Activated naive CD4-positive, alpha-beta T cell treated with anti-CD3 and anti-CD28 coated beads for 36 hours (primary cell): Measurements from ENCODE around the gene FAM107A. TPM values are rescaled to one million over a fixed set of nuclear protein-coding genes. Genes with fewer than 3 reads are reported as not detected.

Experiments used
- CTCF ChIA-PET: fragments of 350-600 bp; sonication (Branson Sonifier 250); formaldehyde crosslinking; loops from one replicate; lab custom pipeline; 2021; ENCODE audit warnings: antibody characterized with exemption; lab: Charles Lee
- DNase-seq: peaks from one replicate; pipeline ENCODE4 v3.0.0-alpha.2; 2020
- H3K27ac Mint-ChIP-seq: one replicate; pipeline ENCODE4 v1.8.0; 2021; ENCODE audit warnings: mild to moderate bottlenecking, mixed read lengths
- H3K27me3 Mint-ChIP-seq: one replicate; pipeline ENCODE4 v1.8.0; 2021; ENCODE audit warnings: low read depth, mixed read lengths
- H3K36me3 Mint-ChIP-seq: one replicate; pipeline ENCODE4 v1.8.0; 2021; ENCODE audit warnings: low read depth, mixed read lengths
- H3K4me1 Mint-ChIP-seq: one replicate; pipeline ENCODE4 v1.8.0; 2021; ENCODE audit warnings: low read depth, mixed read lengths
- H3K4me3 Mint-ChIP-seq: one replicate; pipeline ENCODE4 v1.8.0; 2021; ENCODE audit warnings: mild to moderate bottlenecking, moderate library complexity, mixed read lengths
- H3K9me3 Mint-ChIP-seq: one replicate; pipeline ENCODE4 v1.8.0; 2021; ENCODE audit warnings: mixed read lengths
- intact Hi-C: fragments of 100-400 bp; cut with micrococcal nuclease; formaldehyde crosslinking; loops from one replicate; pipeline ENCODE4 v1.15.1; 2023
- total RNA-seq, 2 experiments: library from RNA; stranded (reverse); gene quantifications; one replicate each; pipeline ENCODE4 v1.2.3, GENCODE V29; 2021

FAM107A gene
- total RNA-seq, 2 experiments from 2014 or later, result not detected

GRCh38 chr3:58564456-58565160, 12.6 kb downstream of the FAM107A start:
- Mint-ChIP-seq H3K9me3 (no peaks in the 10 kb centered on the region), H3K4me3 (no peak overlapping the region), H3K27ac (no peak overlapping the region), H3K36me3 (no peaks in the 10 kb centered on the region), H3K4me1 (peaks cover 4% of the 10 kb centered on the region), H3K27me3 (no peaks in the 10 kb centered on the region)
- no peak for DNase-seq
- CTCF ChIA-PET, result interaction anchor here (0.6 to 14.9 kb wide), 2 partner anchors 65 to 481 kb away, joined by 3 to 256 read pairs; no protein-coding TSS in a partner anchor
- intact Hi-C loops, result no loop called here

GRCh38 chr3:58564054-58564453, 13.1 kb downstream of the FAM107A start:
- Mint-ChIP-seq H3K27me3 (no peaks in the 10 kb centered on the region), H3K4me3 (no peak overlapping the region), H3K9me3 (no peaks in the 10 kb centered on the region), H3K36me3 (no peaks in the 10 kb centered on the region), H3K27ac (no peak overlapping the region), H3K4me1 (peaks cover 4% of the 10 kb centered on the region)
- CTCF ChIA-PET, result interaction anchor here (0.6 to 14.9 kb wide), 2 partner anchors 66 to 481 kb away, joined by 3 to 256 read pairs; no protein-coding TSS in a partner anchor
- no peak for DNase-seq
- intact Hi-C loops, result no loop called here

DNA sequence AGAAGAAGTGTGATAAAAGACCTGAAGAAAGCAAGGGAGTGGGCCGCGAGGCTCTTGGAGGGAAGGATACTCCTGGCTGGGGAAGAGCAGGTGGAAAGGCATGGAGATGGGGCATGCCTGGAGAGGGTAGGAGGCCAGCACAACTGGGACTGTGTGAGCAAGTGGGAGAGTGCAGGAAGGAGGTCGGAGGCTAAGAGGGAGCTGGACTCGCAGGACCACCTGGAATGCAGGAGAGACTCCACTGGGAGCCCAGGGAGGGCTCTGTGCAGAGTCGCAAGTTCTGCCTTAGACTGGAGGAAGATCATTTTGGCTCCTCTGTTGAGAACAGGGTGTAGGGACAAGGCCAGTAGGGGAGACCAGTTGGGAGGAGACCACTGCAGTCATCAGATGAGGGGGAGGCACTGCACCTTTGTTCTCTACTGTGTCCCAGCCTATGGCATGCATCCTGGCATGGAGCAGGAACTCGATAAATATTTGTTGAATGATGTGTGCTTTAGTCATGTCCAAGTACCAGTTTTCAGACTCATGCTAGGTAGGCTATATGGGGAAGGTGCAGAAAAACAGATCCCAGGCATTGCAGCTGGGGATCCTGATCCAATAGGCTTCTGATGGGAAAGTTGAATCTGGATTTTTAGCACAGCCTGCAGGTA, 13.7 kb downstream of the FAM107A start:
- no peak for DNase-seq
- Mint-ChIP-seq H3K27ac (no peak overlapping the region), H3K27me3 (no peaks in the 10 kb centered on the region), H3K4me1 (no peaks in the 10 kb centered on the region), H3K36me3 (no peaks in the 10 kb centered on the region), H3K4me3 (no peak overlapping the region), H3K9me3 (no peaks in the 10 kb centered on the region)
- intact Hi-C loops, result no loop called here
- CTCF ChIA-PET, result interaction anchor here (1.0 to 14.9 kb wide), 2 partner anchors 66 to 68 kb away, joined by 3 to 256 read pairs; no protein-coding TSS in a partner anchor

GRCh38 chr3:58562498-58562897, 14.7 kb downstream of the FAM107A start:
- Mint-ChIP-seq H3K4me1 (no peaks in the 10 kb centered on the region), H3K36me3 (no peaks in the 10 kb centered on the region), H3K27me3 (no peaks in the 10 kb centered on the region), H3K27ac (no peak overlapping the region), H3K9me3 (no peaks in the 10 kb centered on the region), H3K4me3 (no peak overlapping the region)
- DNase-seq, result no peak
- intact Hi-C loops, result no loop called here
- CTCF ChIA-PET, result interaction anchor here (1.0 kb wide), 1 partner anchor 69 kb away, joined by 3 read pairs; no protein-coding TSS in a partner anchor

DNA sequence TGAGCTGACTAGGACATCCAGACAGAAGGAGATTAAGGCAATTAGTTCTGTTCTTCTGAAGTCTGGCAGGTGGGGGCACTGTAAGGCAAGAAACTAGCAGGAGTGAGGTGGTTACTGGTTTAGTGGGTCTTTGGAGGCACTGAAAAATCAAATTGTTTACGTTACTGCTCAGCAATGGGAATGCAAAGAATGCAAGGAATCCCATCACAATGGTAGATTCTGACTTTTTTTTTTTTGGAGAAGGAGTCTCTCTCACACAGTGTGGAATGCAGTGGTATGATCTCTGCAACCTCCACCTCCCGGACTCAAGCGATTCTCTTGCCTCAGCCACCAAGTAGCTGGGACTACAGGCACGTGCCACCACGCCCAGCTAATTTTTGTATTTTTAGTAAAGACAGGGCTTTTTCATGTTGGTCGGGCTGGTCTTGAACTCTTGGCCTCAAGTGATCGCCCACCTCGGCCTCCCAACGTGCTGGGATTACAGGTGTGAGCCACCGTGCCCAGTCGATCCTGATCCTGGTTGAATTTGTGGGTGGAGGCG, 16.4 kb downstream of the FAM107A start:
- H3K4me3 Mint-ChIP-seq, result no peak overlapping the region
- no peaks in the 10 kb centered on the region for H3K27me3 Mint-ChIP-seq
- H3K27ac Mint-ChIP-seq, result no peak overlapping the region
- H3K4me1 Mint-ChIP-seq, result no peaks in the 10 kb centered on the region
- H3K9me3 Mint-ChIP-seq, result no peaks in the 10 kb centered on the region
- CTCF ChIA-PET, result interaction anchor here (0.6 to 1.9 kb wide), 6 partner anchors 9 to 652 kb away, joined by 3 to 5 read pairs (median 4); no protein-coding TSS in a partner anchor
- DNase-seq, result no peak
- no peaks in the 10 kb centered on the region for H3K36me3 Mint-ChIP-seq
- intact Hi-C loops, result no loop called here

DNA sequence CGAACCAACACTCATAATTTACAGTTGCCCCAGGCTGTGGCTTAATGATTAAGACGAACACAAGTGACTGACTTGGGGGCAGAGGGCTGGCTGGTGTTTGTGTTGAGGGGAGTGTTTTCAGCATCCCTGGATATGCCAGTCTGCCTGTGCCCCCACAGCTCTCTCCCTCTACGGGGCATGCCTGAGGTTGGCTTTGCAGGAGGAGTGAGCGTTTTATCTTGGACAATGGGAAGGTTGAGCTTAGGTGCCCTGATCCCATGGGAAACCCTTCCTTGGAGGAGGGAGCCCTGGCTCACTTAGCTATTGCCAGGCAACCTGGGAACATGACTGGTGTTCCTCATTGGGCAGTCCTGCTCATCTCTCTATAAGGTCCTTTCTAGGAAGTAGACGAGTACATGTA, 17.6 kb downstream of the FAM107A start:
- H3K4me1 Mint-ChIP-seq, result no peaks in the 10 kb centered on the region
- no peak overlapping the region for H3K4me3 Mint-ChIP-seq
- H3K27me3 Mint-ChIP-seq, result no peaks in the 10 kb centered on the region
- no peak overlapping the region for H3K27ac Mint-ChIP-seq
- no peaks in the 10 kb centered on the region for H3K36me3 Mint-ChIP-seq
- no peak for DNase-seq
- CTCF ChIA-PET, result interaction anchor here (0.6 to 1.9 kb wide), 4 partner anchors 10 to 89 kb away, joined by 3 to 5 read pairs (median 4); no protein-coding TSS in a partner anchor
- H3K9me3 Mint-ChIP-seq, result no peaks in the 10 kb centered on the region
- intact Hi-C loops, result no loop called here

GRCh38 chr3:58557491-58557890, 19.7 kb downstream of the FAM107A start:
- Mint-ChIP-seq H3K4me1 (no peaks in the 10 kb centered on the region), H3K27ac (no peak overlapping the region), H3K9me3 (no peaks in the 10 kb centered on the region), H3K36me3 (no peaks in the 10 kb centered on the region), H3K27me3 (no peaks in the 10 kb centered on the region), H3K4me3 (no peak overlapping the region)
- CTCF ChIA-PET, result interaction anchor here (0.7 to 5.3 kb wide), 3 partner anchors 11 to 221 kb away, joined by 3 to 29 read pairs (median 4); no protein-coding TSS in a partner anchor
- DNase-seq, result no peak
- intact Hi-C loops, result no loop called here

GRCh38 chr3:58556761-58557221, 20.4 kb downstream of the FAM107A start:
- Mint-ChIP-seq H3K4me3 (no peak overlapping the region), H3K27me3 (no peaks in the 10 kb centered on the region), H3K4me1 (no peaks in the 10 kb centered on the region), H3K36me3 (no peaks in the 10 kb centered on the region), H3K9me3 (peaks cover 3% of the 10 kb centered on the region), H3K27ac (no peak overlapping the region)
- CTCF ChIA-PET, result interaction anchor here (5.3 kb wide), 1 partner anchor 12 kb away, joined by 29 read pairs; no protein-coding TSS in a partner anchor
- intact Hi-C loops, result no loop called here
- DNase-seq, result no peak

GRCh38 chr3:58556001-58556400, 21.2 kb downstream of the FAM107A start:
- DNase-seq, result no peak
- Mint-ChIP-seq H3K27me3 (no peaks in the 10 kb centered on the region), H3K36me3 (peaks cover 2% of the 10 kb centered on the region), H3K9me3 (peaks cover 7% of the 10 kb centered on the region), H3K27ac (no peak overlapping the region), H3K4me1 (no peaks in the 10 kb centered on the region), H3K4me3 (no peak overlapping the region)
- intact Hi-C loops, result no loop called here
- CTCF ChIA-PET, result interaction anchor here (5.3 kb wide), 1 partner anchor 13 kb away, joined by 29 read pairs; no protein-coding TSS in a partner anchor

DNA sequence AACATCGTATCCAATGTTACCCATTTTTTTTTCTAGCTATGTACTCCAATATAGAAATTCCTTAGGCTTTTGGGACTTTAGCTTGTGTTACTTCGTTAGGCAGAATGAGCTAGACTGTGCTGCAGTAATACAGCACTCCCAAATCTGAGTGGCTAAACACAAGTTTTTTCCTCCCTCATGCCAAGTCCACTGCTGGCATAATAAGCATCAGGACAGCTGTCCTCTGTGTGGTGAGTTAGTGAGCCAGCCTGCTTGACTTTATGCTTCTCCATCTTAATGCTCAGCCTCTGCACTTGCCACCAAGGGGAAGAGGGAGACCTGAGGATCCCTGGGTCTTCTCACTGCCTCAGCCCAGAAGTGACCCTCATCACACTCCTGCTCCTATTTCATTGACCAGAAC, 22.0 kb downstream of the FAM107A start:
- intact Hi-C loops, result no loop called here
- H3K36me3 Mint-ChIP-seq, result peaks cover 2% of the 10 kb centered on the region
- H3K9me3 Mint-ChIP-seq, result peaks cover 7% of the 10 kb centered on the region
- CTCF ChIA-PET, result interaction anchor here (5.3 kb wide), 1 partner anchor 14 kb away, joined by 29 read pairs; no protein-coding TSS in a partner anchor
- DNase-seq, result no peak
- H3K27me3 Mint-ChIP-seq, result no peaks in the 10 kb centered on the region
- no peak overlapping the region for H3K4me3 Mint-ChIP-seq
- no peak overlapping the region for H3K27ac Mint-ChIP-seq
- no peaks in the 10 kb centered on the region for H3K4me1 Mint-ChIP-seq

DNA sequence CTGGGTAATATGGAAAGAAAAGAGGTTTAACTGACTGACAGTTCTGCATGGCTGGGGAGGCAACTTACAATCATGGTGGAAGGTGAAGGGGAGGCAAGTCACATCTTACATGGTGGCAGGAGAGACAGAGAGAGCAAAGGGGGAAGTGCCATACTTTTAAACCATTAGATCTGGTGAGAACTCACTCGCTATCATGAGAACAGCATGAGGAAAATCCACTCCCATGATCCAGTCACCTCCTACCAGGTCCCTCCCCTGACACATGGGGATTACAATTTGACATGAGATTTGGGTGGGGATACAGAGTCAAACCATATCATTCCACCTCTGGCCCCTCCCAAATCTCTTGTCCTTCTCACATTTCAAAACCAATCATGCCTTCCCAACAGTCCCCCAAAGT, 24.2 kb downstream of the FAM107A start:
- no peak for DNase-seq
- CTCF ChIA-PET, result no interaction called here
- no peaks in the 10 kb centered on the region for H3K27me3 Mint-ChIP-seq
- H3K4me3 Mint-ChIP-seq, result no peak overlapping the region
- peaks cover 7% of the 10 kb centered on the region for H3K9me3 Mint-ChIP-seq
- peaks cover 2% of the 10 kb centered on the region for H3K36me3 Mint-ChIP-seq
- intact Hi-C loops, result no loop called here
- no peak overlapping the region for H3K27ac Mint-ChIP-seq
- H3K4me1 Mint-ChIP-seq, result no peaks in the 10 kb centered on the region

DNA sequence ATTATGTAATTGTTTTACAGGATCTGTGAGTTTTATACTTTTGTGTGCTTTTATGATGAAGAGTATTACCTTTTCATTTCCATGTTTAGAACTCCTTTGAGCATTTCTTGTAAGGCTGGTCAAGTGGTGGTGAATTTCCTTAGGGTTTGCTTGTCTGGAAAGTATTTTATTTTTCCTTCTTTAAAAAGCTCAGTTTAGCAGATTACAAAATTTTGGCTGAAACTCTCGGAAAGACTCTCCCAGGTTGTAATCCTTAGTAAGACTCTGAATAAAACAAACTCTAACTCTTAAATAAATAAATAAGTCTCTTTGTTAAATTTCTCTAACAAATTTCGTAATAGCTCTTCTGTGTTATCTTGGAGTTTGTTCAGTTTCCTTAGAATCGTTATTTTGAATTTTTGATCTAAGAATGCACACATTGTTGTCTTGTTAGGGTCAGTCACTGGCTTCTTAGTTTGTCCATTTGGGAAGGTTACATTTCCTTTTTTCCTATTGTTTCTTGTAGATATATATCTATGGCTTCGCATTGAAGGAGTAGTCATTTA, 25.5 kb downstream of the FAM107A start:
- Mint-ChIP-seq H3K36me3 (peaks cover 2% of the 10 kb centered on the region), H3K9me3 (peaks cover 7% of the 10 kb centered on the region), H3K27ac (no peak overlapping the region), H3K4me1 (no peaks in the 10 kb centered on the region), H3K4me3 (no peak overlapping the region), H3K27me3 (no peaks in the 10 kb centered on the region)
- CTCF ChIA-PET, result no interaction called here
- DNase-seq, result no peak
- intact Hi-C loops, result no loop called here
